HG03060 (cell line): ENCODE data around the gene TSPAN13.
"Not testable (repeated sequence)": the region's sequence is repeated elsewhere in the genome, so short reads cannot be mapped to it uniquely, and the experiment has no call there.

Source experiments
- ATAC-seq: cut with Tn5 transposase; IDR thresholded peaks from one replicate; pipeline ENCODE4 v1.9.1; 2021; ENCODE audit warnings: low read depth, moderate number of reproducible peaks; ENCODE audit not compliant: unreplicated experiment

Gene TSPAN13

GRCh38 chr7:16740623-16740953 lies 13.0 kb upstream of the TSPAN13 start:
- no peak for ATAC-seq

- no peak for ATAC-seq
Observed at GRCh38 chr7:16740996-16741395, 12.6 kb upstream of the TSPAN13 start.

GRCh38 chr7:16741676-16742075 lies 11.9 kb upstream of the TSPAN13 start:
- no peak for ATAC-seq

GRCh38 chr7:16742547-16742946 lies 11.0 kb upstream of the TSPAN13 start:
- no peak for ATAC-seq

- no peak for ATAC-seq
Observed at GRCh38 chr7:16743236-16743635, 10.3 kb upstream of the TSPAN13 start.

GRCh38 chr7:16744518-16745250 lies 8.9 kb upstream of the TSPAN13 start:
- no peak for ATAC-seq

GRCh38 chr7:16745645-16746044 lies 7.9 kb upstream of the TSPAN13 start:
- no peak for ATAC-seq

- no peak for ATAC-seq
Observed at GRCh38 chr7:16747102-16747501, 6.5 kb upstream of the TSPAN13 start.

- ATAC-seq = no peak
Observed at GRCh38 chr7:16753932-16754855, 639 bp downstream of the TSPAN13 start.

- no peak for ATAC-seq
Observed at GRCh38 chr7:16754856-16755317, 1.3 kb downstream of the TSPAN13 start.

GRCh38 chr7:16755397-16755796 lies 1.8 kb downstream of the TSPAN13 start:
- ATAC-seq = no peak

- ATAC-seq = no peak
Observed at GRCh38 chr7:16758036-16758435, 4.5 kb downstream of the TSPAN13 start.

GRCh38 chr7:16758631-16759611 lies 5.4 kb downstream of the TSPAN13 start:
- no peak for ATAC-seq

- ATAC-seq = no peak
Observed at GRCh38 chr7:16759840-16760239, 6.3 kb downstream of the TSPAN13 start.

GRCh38 chr7:16762177-16762576 lies 8.6 kb downstream of the TSPAN13 start:
- ATAC-seq = no peak

- no peak for ATAC-seq
Observed at GRCh38 chr7:16764942-16765341, 11.4 kb downstream of the TSPAN13 start.

GRCh38 chr7:16765436-16765859 lies 11.9 kb downstream of the TSPAN13 start:
- ATAC-seq = no peak

- not testable (repeated sequence) for ATAC-seq
Observed at GRCh38 chr7:16769994-16770393, 16.4 kb downstream of the TSPAN13 start.

GRCh38 chr7:16770657-16771329 lies 17.2 kb downstream of the TSPAN13 start:
- ATAC-seq = no peak

GRCh38 chr7:16773326-16773725 lies 19.8 kb downstream of the TSPAN13 start:
- no peak for ATAC-seq
